Measurements from ENCODE around the gene KCNH1.
"Not testable (repeated sequence)": the region's sequence is repeated elsewhere in the genome, so short reads cannot be mapped to it uniquely, and the experiment has no call there.

KCNH1 gene

GRCh38 chr1:211099393-211099792 lies 34.6 kb downstream of the KCNH1 start:
- DNase-seq = no peak

DNA sequence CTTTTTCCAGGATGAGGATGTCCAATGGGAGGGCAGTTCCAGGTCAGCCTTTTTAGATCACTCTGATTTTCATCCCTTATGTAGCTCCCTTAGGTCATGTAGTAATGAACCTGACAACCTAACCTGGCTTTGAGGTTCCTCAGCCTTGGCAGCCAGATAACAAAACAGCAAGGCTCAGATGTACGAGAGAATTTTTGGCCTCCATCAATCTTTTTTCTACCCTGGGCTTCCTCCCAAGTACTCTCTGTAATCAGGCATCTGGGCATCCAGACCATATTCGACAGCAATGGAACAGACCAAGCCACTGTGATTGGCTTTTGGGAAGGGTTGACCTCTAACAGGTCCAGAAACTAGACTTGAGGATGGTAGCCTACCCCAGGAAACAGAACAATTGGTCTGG lies 38.6 kb downstream of the KCNH1 start:
- DNase-seq = no peak

DNA sequence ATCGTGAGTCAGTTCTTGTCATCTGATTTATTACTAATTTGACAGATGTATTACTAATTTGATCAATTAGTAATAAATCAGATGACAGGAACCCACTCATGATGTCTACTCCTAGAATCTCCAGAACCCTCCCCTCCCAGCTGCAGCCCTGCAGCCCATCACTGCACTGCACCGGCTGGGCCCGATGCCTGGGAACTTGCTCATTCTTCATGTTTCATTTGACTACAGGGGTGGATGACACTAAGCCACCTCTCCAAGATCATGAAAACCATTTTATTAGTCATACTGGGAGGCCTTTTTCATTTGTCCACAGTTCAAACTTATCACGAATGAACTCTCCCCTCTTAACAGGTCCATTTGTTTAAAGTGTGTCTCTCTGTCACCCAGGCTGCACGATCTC lies 41.0 kb downstream of the KCNH1 start:
- no peak for DNase-seq

GRCh38 chr1:211091867-211092266 lies 42.1 kb downstream of the KCNH1 start:
- no peak for DNase-seq

DNA sequence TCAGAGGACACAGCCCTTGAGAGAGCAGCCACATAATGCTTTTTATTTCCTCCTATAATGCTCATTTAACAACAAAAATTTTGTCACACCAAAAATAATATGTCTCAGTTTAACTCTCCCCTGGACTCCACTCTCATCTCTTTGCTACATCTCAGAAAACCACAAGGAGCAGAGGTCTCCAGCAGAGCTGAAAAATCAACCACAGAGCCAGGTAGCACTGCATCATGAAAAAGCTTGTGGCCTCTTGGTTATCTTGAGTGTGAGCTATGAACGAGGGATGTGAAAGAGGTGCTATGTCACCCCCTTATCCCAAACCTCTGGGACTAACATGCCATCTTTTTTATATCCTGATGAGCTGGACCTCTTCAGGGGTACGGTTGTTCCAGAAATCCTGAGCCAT lies 44.4 kb downstream of the KCNH1 start:
- no peak for DNase-seq

- DNase-seq = no peak
Observed at GRCh38 chr1:211088156-211088555, 45.8 kb downstream of the KCNH1 start.

GRCh38 chr1:211082824-211083223 lies 51.1 kb downstream of the KCNH1 start:
- DNase-seq = no peak

DNA sequence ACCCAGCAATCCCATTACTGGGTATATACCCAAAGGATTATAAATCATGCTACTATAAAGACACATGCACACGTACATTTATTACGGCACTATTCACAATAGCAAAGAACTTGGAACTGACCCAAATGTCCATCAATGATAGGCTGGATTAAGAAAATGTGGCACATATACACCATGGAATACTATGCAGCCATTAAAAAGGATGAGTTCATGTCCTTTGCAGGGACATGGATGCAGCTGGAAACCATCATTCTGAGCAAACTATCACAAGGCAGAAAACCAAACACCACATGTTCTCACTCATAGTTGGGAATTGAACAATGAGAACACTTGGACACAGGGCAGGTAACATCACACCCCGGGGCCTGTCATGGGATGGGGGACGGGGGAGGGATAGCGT lies 52.5 kb downstream of the KCNH1 start:
- DNase-seq = not testable (repeated sequence)

- DNase-seq = no peak
Observed at GRCh38 chr1:211068976-211069375, 65.0 kb downstream of the KCNH1 start.

- DNase-seq = no peak
Observed at GRCh38 chr1:211066781-211067384, 67.1 kb downstream of the KCNH1 start.

- not testable (repeated sequence) for DNase-seq
Observed at GRCh38 chr1:211041838-211042237, 92.1 kb downstream of the KCNH1 start.

- no peak for DNase-seq
Observed at GRCh38 chr1:211037095-211037494, 96.9 kb downstream of the KCNH1 start.

DNA sequence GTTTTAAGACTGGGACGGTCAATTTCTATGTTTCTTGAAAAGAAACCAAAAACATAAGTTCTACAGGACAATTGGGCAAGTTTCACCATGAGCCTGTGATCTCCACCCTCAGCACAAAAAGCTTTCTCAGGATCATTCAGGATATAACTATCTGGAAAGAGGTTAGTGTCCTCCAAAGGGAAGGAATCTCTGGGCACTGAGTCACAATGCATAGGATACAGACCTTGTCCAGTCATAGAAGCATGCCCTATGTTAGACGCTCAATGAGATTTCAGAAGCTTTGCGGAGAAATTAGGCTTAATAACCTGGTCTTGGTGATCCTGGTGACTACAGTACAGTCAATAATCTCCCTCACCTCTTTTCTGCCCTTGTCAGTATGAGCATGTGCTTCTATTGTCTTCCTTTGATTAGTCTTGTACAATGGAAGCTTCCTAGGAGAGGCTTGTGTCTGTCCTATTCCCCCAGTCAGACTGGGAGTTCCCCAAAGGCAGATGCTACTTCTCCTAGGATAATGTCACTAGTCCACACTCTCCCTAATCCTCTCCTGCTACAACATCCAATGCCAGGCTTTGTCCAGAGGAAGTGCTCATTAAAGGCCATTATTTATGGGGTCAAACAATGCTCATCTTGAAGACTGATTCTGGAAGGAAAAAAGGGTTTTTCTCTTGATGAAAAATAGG lies 97.4 kb downstream of the KCNH1 start:
- no peak for DNase-seq

DNA sequence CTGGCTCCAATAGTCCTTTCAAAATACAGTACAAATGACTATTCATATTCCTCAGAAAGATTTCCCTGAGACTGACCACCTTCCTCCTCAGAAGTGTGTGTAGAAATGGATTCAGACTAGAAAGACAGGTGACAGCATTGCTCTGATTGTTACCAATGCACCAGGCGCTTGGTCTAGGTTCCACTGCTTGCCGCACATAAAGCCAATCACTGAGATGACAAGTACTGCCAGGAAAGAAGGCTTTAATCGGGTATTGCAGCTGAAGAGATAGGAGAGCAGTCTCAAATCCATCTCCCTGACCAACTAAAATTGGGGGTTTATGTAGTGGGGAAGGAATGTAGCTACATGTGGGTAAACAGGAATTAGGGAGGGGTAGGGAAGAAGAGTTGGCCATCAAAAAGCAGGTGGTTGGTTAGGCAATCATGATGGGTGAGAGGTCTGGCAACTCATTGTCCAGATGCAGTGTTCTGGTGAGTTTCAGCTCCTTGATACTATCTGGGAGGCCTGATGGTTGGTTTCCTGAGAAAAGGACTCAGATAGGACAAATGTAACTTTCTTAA lies 98.0 kb downstream of the KCNH1 start:
- no peak for DNase-seq

GRCh38 chr1:211033921-211034525 lies 99.9 kb downstream of the KCNH1 start:
- DNase-seq = no peak

DNA sequence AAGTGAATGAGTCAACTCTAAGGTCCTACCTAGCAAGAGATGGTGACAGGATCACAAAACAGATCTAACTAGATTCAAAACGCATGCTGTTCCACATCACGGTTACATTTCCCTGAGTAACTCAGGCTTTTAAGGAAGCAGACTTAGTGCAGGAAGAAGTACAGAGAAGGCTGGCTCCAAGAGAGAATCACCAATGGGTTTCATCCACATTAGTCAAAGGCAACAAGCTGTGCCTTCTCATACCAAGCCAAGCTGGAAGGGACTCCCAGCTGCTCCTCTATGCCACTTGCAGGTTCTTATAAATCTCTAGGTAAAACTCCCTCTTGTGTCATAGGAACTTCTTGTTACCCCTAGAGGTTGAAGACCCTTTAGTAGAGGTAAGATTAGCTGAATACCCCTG lies 109.0 kb downstream of the KCNH1 start:
- no peak for DNase-seq

DNA sequence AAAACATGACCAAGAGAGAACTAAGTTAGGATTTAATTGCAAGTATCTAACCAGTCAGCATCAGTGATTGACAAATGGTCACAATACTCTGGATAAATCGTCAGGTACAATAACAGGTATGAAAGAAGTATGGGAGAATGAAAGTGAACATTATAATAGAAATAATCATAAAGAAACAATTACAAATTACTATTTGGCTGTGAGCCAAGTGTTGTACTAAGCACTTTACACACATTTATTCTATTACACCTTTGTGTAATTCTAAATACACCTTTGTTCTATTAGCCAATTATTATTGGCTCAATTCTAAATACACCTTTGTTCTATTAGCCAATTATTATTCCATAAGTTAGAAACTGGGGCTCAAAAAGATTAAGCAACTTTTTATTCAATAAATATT lies 114.7 kb downstream of the KCNH1 start:
- DNase-seq = no peak

GRCh38 chr1:211018690-211019089 lies 115.3 kb downstream of the KCNH1 start:
- DNase-seq = no peak

DNA sequence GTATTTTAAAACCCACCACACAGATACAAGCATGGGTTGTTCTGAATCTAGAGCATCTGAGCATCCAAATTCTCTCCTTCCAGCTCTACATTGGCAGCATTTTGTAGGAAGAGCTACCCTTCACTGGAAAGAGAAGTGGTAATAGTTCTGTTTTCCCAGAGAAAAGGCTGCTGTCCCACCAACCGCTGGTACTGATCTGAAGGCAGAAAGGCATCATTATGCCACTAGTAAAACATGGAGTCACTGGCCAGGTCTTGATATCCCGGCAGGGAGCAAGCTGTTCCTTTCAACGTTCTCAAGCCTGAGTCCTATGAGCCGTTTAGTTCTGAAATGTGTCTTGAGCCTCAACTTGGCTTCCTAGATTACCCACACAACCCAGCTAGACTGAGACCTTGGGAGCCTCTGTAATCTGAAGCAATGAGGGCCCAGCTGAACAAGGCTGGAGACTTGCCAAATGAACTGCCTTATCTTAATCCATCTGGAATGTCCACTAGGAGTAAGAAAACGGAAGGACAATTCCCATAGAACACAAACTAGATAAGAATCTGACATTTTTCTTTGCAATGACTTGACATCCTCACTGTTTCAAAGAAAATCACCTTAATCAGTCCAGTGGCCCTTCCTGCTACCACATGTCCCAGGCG lies 116.8 kb downstream of the KCNH1 start:
- no peak for DNase-seq

- no peak for DNase-seq
Observed at GRCh38 chr1:211014275-211014674, 119.7 kb downstream of the KCNH1 start.

DNA sequence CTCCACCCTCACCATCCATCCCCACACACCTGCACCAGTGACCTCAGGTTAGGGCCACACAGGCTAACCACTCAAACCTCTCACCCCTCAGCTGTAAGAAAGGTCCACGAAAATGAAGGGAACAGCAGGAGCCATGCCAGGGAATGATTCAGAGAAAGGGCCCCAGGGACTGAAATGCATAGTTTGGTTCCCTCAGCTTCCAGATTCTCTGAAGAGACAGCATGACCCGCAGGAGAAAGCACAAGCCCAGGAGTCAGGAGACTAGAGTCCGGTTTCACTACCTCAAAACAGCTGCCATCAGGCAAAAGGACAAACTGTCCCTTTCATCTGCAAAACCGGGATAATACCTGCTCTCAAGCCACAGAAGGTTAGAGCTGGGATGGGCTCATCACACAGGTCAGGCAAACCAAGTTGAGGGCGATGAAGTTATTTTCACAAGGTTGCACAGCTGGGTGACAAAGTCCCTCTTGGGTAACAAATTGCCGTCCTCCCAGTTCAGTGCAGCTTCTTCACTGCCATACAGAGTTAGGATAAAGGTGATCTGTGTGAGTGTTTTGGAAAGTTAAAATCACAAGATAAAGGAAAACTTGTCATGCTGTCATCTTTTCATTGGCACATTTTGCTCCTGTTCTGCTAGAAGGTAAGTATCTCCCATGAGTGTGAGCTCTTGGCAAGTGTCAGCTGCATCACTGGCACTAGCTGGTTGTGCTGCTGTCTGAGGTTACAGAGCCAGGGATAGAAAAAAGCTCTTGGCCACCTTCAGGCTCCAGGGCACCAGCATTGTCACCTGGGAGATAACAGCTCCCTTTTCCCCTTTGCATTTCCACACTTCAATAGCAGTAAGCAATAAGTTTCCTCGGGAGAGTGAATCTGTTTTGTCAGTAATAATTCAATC lies 120.4 kb downstream of the KCNH1 start:
- no peak for DNase-seq

DNA sequence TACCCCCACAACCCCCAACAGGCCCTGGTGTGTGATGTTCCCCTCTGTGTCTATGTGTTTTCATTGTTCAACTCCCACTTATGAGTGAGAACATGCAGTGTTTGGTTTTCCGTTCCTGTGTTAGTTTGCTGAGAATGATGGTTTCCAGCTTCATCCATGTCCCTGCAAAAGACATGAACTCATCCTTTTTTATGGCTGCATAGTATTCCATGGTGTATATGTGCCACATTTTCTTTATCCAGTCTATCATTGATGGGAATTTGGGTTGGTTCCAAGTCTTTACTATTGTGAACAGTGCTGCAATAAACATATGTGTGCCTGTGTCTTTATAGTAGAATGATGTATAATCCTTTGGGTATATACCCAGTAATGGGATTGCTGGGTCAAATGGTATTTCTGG lies 122.8 kb downstream of the KCNH1 start:
- DNase-seq = not testable (repeated sequence)

GRCh38 chr1:211009944-211010343 lies 124.0 kb downstream of the KCNH1 start:
- no peak for DNase-seq
